ENCODE measurements around the gene KCNMB4. TPM values are rescaled to one million over a fixed set of nuclear protein-coding genes. Genes with fewer than 3 reads are reported as not detected.

KCNMB4 gene
- total and polyA plus RNA-seq, 2 donors (not counting 1 experiment from before 2014, with no cell fraction given) = 0.66 to 0.67 TPM

DNA sequence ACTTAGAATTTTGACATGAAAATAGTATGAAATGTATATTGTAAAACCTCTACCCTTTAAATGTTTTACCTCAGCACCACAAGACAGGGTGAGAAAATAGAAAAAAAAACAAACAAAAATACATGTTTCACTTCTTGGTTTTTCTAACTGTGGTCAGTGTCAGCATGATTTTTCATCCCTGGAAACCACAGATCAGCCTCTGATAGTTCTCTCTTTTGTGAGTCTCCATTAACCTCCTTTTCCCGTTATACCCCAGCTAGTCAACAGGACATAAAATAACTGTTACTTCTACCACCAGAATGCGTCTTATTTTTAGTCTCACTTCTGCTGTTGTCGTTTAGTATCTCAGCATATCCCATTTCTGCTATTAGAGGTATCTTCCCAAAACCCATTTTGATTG lies 48.3 kb upstream of the KCNMB4 start:
- peaks cover 3 to 9% of the 10 kb centered on the region in 2 experiments for H3K36me3 ChIP-seq (replicated peaks in 1 of 2; ENCODE audit: control extremely low read depth in 1 of 2, control insufficient read depth in 1 of 2, extremely low read depth in 1 of 2, insufficient read depth in 2 of 2, low read length in 1 of 2)
- H3K79me2 ChIP-seq (ENCODE audit: control insufficient read depth, insufficient read depth, low read length) = peaks cover 44% of the 10 kb centered on the region
- ChIA-PET CTCF (no interaction called here), POLR2A (no interaction called here)
- H3K27ac ChIP-seq (ENCODE audit: low read length in 2 of 2) = no peak overlapping the region
- H2AFZ ChIP-seq (ENCODE audit: insufficient read depth, low read depth, low read length, poor library complexity, severe bottlenecking) = no peak overlapping the region
- H3K4me1 Mint-ChIP-seq = peaks cover 32% of the 10 kb centered on the region
- peak overlapping the region; percentile 24 for H3K4me2 ChIP-seq (replicated peaks; ENCODE audit: low read depth, low read length, poor library complexity, severe bottlenecking)
- H3K4me3 ChIP-seq (ENCODE audit: control extremely low read depth in 1 of 5, extremely low read depth in 1 of 5, insufficient read depth in 1 of 5, low read depth in 2 of 5, low read length in 4 of 5) = no peak overlapping the region
- H4K20me1 ChIP-seq (ENCODE audit: control insufficient read depth, insufficient read depth, low read length, poor library complexity, severe bottlenecking) = peaks cover 10% of the 10 kb centered on the region
- WGBS (ENCODE audit: insufficient coverage) = no CpG with 5 or more reads among the region's 3 CpGs
- peaks cover 3 to 17% of the 10 kb centered on the region in 2 donors for H3K4me1 ChIP-seq (ENCODE audit: control insufficient read depth in 2 of 2, insufficient read depth in 2 of 2, low read length in 2 of 2)
- peak overlapping the region; percentile 9 for H3K9ac ChIP-seq (ENCODE audit: low read length)
- H3K27me3 ChIP-seq (replicated peaks in 1 of 4; ENCODE audit: control extremely low read depth in 1 of 4, control insufficient read depth in 3 of 4, insufficient read depth in 4 of 4, low read length in 3 of 4) = no peaks in the 10 kb centered on the region
- H3K27me3 Mint-ChIP-seq = no peaks in the 10 kb centered on the region
- H3K9me3 Mint-ChIP-seq (ENCODE audit: insufficient read depth) = no peaks in the 10 kb centered on the region
- ATAC-seq (ENCODE audit: low read depth) = peak; percentile 49
- TF ChIP-seq, protein P1, sequence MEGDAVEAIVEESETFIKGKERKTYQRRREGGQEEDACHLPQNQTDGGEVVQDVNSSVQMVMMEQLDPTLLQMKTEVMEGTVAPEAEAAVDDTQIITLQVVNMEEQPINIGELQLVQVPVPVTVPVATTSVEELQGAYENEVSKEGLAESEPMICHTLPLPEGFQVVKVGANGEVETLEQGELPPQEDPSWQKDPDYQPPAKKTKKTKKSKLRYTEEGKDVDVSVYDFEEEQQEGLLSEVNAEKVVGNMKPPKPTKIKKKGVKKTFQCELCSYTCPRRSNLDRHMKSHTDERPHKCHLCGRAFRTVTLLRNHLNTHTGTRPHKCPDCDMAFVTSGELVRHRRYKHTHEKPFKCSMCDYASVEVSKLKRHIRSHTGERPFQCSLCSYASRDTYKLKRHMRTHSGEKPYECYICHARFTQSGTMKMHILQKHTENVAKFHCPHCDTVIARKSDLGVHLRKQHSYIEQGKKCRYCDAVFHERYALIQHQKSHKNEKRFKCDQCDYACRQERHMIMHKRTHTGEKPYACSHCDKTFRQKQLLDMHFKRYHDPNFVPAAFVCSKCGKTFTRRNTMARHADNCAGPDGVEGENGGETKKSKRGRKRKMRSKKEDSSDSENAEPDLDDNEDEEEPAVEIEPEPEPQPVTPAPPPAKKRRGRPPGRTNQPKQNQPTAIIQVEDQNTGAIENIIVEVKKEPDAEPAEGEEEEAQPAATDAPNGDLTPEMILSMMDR (IDR thresholded peaks at IDR 0.05) = no peak
- TF ChIP-seq EZH2 (IDR thresholded peaks at IDR 0.05; ENCODE audit: borderline replicate concordance, insufficient read depth, low read depth, low read length, poor library complexity, severe bottlenecking) = no peak
- intact Hi-C loops (cut with micrococcal nuclease) = no loop called here
- peak; percentile 55 for DNase-seq
- no peaks in the 10 kb centered on the region for H3K9me3 ChIP-seq (ENCODE audit: control extremely low read depth in 1 of 3, control insufficient read depth in 2 of 3, insufficient read depth in 1 of 3, low read length in 2 of 3)
- peak overlapping the region; percentile 57 for H3K4me3 Mint-ChIP-seq
- peak overlapping the region; percentile 60 for H3K27ac Mint-ChIP-seq

DNA sequence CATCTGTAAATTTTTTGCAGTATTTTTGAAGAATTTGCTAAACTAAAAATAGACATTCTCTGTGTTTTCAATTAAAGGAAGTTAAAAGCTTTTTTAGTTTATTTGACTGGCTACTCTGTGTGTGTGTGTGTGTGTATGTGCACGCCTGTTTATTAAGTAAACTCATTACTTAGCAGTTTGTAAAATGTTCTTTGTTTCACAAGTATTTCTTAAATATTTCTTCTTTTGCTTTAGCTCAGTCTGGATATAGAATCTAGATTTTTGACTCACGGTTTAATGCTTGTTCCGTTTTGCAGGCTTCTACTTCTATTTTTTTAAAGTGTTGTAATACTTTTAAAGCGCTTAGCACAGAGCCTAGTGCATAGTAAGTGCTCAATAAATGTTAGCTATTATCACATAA lies 46.5 kb upstream of the KCNMB4 start:
- Mint-ChIP-seq H3K27me3 (no peaks in the 10 kb centered on the region), H3K4me3 (no peak overlapping the region), H3K27ac (no peak overlapping the region), H3K4me1 (peaks cover 27% of the 10 kb centered on the region), H3K9me3 (ENCODE audit: insufficient read depth) (no peaks in the 10 kb centered on the region)
- no CpG with 5 or more reads among the region's 4 CpGs for WGBS (ENCODE audit: insufficient coverage)
- no peaks in the 10 kb centered on the region for H3K27me3 ChIP-seq (replicated peaks in 1 of 4; ENCODE audit: control extremely low read depth in 1 of 4, control insufficient read depth in 3 of 4, insufficient read depth in 4 of 4, low read length in 3 of 4)
- DNase-seq (no peak), ATAC-seq (ENCODE audit: low read depth) (no peak)
- TF ChIP-seq EZH2 (IDR thresholded peaks at IDR 0.05; ENCODE audit: borderline replicate concordance, insufficient read depth, low read depth, low read length, poor library complexity, severe bottlenecking) = no peak
- CTCF ChIA-PET = interaction anchor here (0.6 kb wide), 1 partner anchor 18 kb away, joined by 3 read pairs; no protein-coding TSS in a partner anchor
- peaks cover 33% of the 10 kb centered on the region for H3K79me2 ChIP-seq (ENCODE audit: control insufficient read depth, insufficient read depth, low read length)
- intact Hi-C loops (cut with micrococcal nuclease) = no loop called here
- H3K9me3 ChIP-seq (ENCODE audit: control extremely low read depth in 1 of 3, control insufficient read depth in 2 of 3, insufficient read depth in 1 of 3, low read length in 2 of 3) = no peaks in the 10 kb centered on the region
- H3K9ac ChIP-seq (ENCODE audit: low read length) = no peak overlapping the region
- no peak overlapping the region for H3K4me2 ChIP-seq (replicated peaks; ENCODE audit: low read depth, low read length, poor library complexity, severe bottlenecking)
- H3K4me3 ChIP-seq (ENCODE audit: control extremely low read depth in 1 of 5, extremely low read depth in 1 of 5, insufficient read depth in 1 of 5, low read depth in 2 of 5, low read length in 4 of 5) = no peak overlapping the region
- H3K27ac ChIP-seq (ENCODE audit: low read length in 2 of 2) = no peak overlapping the region
- H2AFZ ChIP-seq (ENCODE audit: insufficient read depth, low read depth, low read length, poor library complexity, severe bottlenecking) = no peak overlapping the region
- H3K36me3 ChIP-seq (replicated peaks in 1 of 2; ENCODE audit: control extremely low read depth in 1 of 2, control insufficient read depth in 1 of 2, extremely low read depth in 1 of 2, insufficient read depth in 2 of 2, low read length in 1 of 2) = peaks cover 8 to 14% of the 10 kb centered on the region in 2 experiments
- peaks cover 3 to 17% of the 10 kb centered on the region in 2 donors for H3K4me1 ChIP-seq (ENCODE audit: control insufficient read depth in 2 of 2, insufficient read depth in 2 of 2, low read length in 2 of 2)
- H4K20me1 ChIP-seq (ENCODE audit: control insufficient read depth, insufficient read depth, low read length, poor library complexity, severe bottlenecking) = peaks cover 10% of the 10 kb centered on the region
- POLR2A ChIA-PET = no interaction called here

All from B cell (primary cell).